ENCODE results near the gene PAPPA2. TPM values are rescaled to one million over a fixed set of nuclear protein-coding genes. Genes with fewer than 3 reads are reported as not detected.

Gene PAPPA2
- total and polyA plus RNA-seq, 2 of the 4 experiments (the other 2 are of a cell fraction), result 0.10 to 0.18 TPM

GRCh38 chr1:176444286-176444685 lies 18.7 kb upstream of the PAPPA2 start:
- no peaks in the 10 kb centered on the region for H3K9me1 ChIP-seq (ENCODE audit: insufficient read depth, low read length)
- H2BK20ac ChIP-seq (ENCODE audit: low read depth, low read length), result no peak overlapping the region
- no peaks in the 10 kb centered on the region for H3K79me1 ChIP-seq (ENCODE audit: low read depth in 1 of 2, low read length in 2 of 2)
- H3K4me1 ChIP-seq (ENCODE audit: control insufficient read depth, insufficient read depth, low read length), result no peaks in the 10 kb centered on the region
- CTCF ChIA-PET, result no interaction called here
- no peak overlapping the region for H2AK9ac ChIP-seq (replicated peaks; ENCODE audit: low read depth, low read length, poor library complexity)
- ATAC-seq (ENCODE audit: low read depth) (no peak), DNase-seq (no peak)
- H3K4me3 ChIP-seq (ENCODE audit: insufficient read depth, low read depth, low read length), result no peak overlapping the region
- H2AFZ ChIP-seq (replicated peaks; ENCODE audit: low read length, poor library complexity), result no peak overlapping the region
- in situ Hi-C loops (cut with MboI; ENCODE audit: low sequenced_read_pairs), result no loop called here
- H3K56ac ChIP-seq (ENCODE audit: extremely low read depth, insufficient read depth, low read length), result no peak overlapping the region
- WGBS, 2 experiments (ENCODE audit: extremely low coverage in 2 of 2, insufficient read length in 1 of 2), result no CpG with 5 or more reads among the region's 4 CpGs
- H2BK15ac ChIP-seq (ENCODE audit: low read depth, low read length), result no peak overlapping the region
- H3K23ac ChIP-seq (ENCODE audit: low read depth, low read length), result no peak overlapping the region
- no peak overlapping the region for H4K91ac ChIP-seq (ENCODE audit: insufficient read depth, low read depth, low read length)
- no peaks in the 10 kb centered on the region for H3K27me3 ChIP-seq (ENCODE audit: control insufficient read depth, insufficient read depth, low read length)
- H4K8ac ChIP-seq (ENCODE audit: low read depth in 2 of 2, low read length in 2 of 2), result no peak overlapping the region
- H3K27ac ChIP-seq (ENCODE audit: insufficient read depth, low read length), result no peak overlapping the region
- H4K5ac ChIP-seq (ENCODE audit: low read depth, low read length), result no peak overlapping the region
- intact Hi-C loops (cut with micrococcal nuclease), result no loop called here
- BruUV-seq (replicated peaks), result no TSS peak
- H2AK5ac ChIP-seq (ENCODE audit: low read depth, low read length), result no peak overlapping the region
- no peak overlapping the region for H2BK120ac ChIP-seq (ENCODE audit: low read depth, low read length)
- H3K18ac ChIP-seq (ENCODE audit: low read depth, low read length), result no peak overlapping the region
- H4K20me1 ChIP-seq (ENCODE audit: insufficient read depth, low read length), result no peaks in the 10 kb centered on the region
- H3K4ac ChIP-seq (ENCODE audit: low read depth, low read length), result no peak overlapping the region
- dilution Hi-C loops (cut with HindIII; ENCODE audit: low sequenced_read_pairs, unreplicated experiment), result no loop called here
- no peak for TF ChIP-seq CHD1 (IDR thresholded peaks at IDR 0.05; ENCODE audit: low read depth, low read length)
- no peak for TF ChIP-seq SMC3 (IDR thresholded peaks at IDR 0.05; ENCODE audit: low read depth, low read length)
- no peak for TF ChIP-seq RCOR1 (IDR thresholded peaks at IDR 0.05; ENCODE audit: insufficient replicate concordance, low read length)
- TF ChIP-seq MAFK (IDR thresholded peaks at IDR 0.05; ENCODE audit: low read depth, low read length), result no peak
- no peak for TF ChIP-seq BHLHE40 (IDR thresholded peaks at IDR 0.05; ENCODE audit: low read depth, low read length)
- TF ChIP-seq FOS (IDR thresholded peaks at IDR 0.05; ENCODE audit: low read depth, low read length), result no peak
- no peak for TF ChIP-seq CTCF (conservative IDR thresholded peaks at IDR 0.05; ENCODE audit: low read depth, low read length)
- no peak for TF ChIP-seq NFE2L2 (IDR thresholded peaks at IDR 0.05; ENCODE audit: low read depth, low read length)
- H3K4me2 ChIP-seq (ENCODE audit: low read depth, low read length), result no peak overlapping the region
- H3K14ac ChIP-seq (replicated peaks; ENCODE audit: low read depth, low read length), result no peak overlapping the region
- H3K36me3 ChIP-seq (ENCODE audit: control insufficient read depth, insufficient read depth, low read length), result no peaks in the 10 kb centered on the region
- H2BK5ac ChIP-seq (ENCODE audit: low read depth, low read length, poor library complexity, severe bottlenecking), result no peak overlapping the region
- 0 out of 2 replicates have a peak, but pooled peaks cover 3% of the 10 kb centered on the region for H3K9me3 ChIP-seq (ENCODE audit: control insufficient read depth, insufficient read depth, low read length)
- H3K9ac ChIP-seq (ENCODE audit: low read depth, low read length), result no peak overlapping the region
- POLR2A ChIA-PET (ENCODE audit: unreplicated experiment), result no interaction called here
